NB4 (cell line): Measurements from ENCODE around the gene TNFRSF12A.

Experiments used
- DNase-seq: peaks from one replicate; pipeline ENCODE4 v3.0.0; 2010; ENCODE audit warnings: low read depth
- H3K4me3 ChIP-seq: one replicate; pipeline ENCODE4 v1.5.1; 2011; ENCODE audit warnings: mild to moderate bottlenecking, low read depth, low read length, moderate library complexity
- MYC ChIP-seq: IDR thresholded peaks from 2 replicates; pipeline ENCODE4 v1.6.1; 2011; ENCODE audit warnings: low read depth, low read length
- POLR2A ChIP-seq: IDR thresholded peaks from 2 replicates; pipeline ENCODE4 v1.6.1; 2011; ENCODE audit warnings: mild to moderate bottlenecking; ENCODE audit not compliant: insufficient read length; ENCODE audit errors: extremely low read depth
- TF ChIP-seq, protein P1 (sequence below): IDR thresholded peaks from 2 replicates; pipeline ENCODE4 v1.6.1; 2011; ENCODE audit warnings: low read depth, low read length
- TF ChIP-seq, protein P2 (sequence below): IDR thresholded peaks from one replicate; pipeline ENCODE4 v1.5.1; 2012; ENCODE audit warnings: low read depth, low read length

Gene TNFRSF12A

DNA sequence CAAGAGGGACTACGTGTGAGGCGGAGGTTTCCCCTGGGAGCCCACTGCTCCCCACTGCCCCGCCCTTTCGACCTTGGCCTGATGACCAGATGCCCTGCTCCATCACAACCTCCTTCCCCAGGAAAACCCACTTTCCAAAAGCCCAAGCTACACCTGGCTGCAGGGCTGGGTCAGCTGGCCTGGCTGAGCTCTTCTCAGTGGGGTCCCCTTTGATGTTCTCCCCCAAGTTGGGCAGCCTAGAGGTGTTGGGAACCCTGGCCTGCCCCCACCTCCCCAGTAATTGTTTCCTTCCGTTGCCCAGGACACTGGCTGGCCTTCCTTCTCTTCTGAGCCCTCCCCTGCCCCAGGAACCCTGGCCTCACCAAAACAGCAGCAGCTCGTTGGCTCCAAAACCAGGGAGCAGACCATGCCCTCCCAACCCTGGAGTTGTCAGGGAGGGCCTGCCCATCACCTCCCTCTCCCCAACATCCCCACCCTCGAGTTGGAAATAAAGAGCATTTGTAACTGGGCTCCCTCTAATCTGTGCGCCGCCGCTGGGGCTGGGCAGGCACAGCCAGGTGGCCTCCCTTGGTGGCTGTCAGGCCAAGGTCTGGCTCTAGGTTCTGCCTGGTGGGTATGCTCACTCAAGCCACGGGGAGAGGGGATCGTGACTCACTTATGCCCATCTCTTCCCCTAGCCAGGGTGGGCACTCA lies 6.0 kb upstream of the TNFRSF12A start:
- H3K4me3 ChIP-seq, result no peak overlapping the region
- TF ChIP-seq, protein P1, sequence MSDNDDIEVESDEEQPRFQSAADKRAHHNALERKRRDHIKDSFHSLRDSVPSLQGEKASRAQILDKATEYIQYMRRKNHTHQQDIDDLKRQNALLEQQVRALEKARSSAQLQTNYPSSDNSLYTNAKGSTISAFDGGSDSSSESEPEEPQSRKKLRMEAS, result no peak
- TF ChIP-seq, protein P2, sequence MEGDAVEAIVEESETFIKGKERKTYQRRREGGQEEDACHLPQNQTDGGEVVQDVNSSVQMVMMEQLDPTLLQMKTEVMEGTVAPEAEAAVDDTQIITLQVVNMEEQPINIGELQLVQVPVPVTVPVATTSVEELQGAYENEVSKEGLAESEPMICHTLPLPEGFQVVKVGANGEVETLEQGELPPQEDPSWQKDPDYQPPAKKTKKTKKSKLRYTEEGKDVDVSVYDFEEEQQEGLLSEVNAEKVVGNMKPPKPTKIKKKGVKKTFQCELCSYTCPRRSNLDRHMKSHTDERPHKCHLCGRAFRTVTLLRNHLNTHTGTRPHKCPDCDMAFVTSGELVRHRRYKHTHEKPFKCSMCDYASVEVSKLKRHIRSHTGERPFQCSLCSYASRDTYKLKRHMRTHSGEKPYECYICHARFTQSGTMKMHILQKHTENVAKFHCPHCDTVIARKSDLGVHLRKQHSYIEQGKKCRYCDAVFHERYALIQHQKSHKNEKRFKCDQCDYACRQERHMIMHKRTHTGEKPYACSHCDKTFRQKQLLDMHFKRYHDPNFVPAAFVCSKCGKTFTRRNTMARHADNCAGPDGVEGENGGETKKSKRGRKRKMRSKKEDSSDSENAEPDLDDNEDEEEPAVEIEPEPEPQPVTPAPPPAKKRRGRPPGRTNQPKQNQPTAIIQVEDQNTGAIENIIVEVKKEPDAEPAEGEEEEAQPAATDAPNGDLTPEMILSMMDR, result no peak
- TF ChIP-seq MYC, result no peak
- TF ChIP-seq POLR2A, result no peak
- no peak for DNase-seq

DNA sequence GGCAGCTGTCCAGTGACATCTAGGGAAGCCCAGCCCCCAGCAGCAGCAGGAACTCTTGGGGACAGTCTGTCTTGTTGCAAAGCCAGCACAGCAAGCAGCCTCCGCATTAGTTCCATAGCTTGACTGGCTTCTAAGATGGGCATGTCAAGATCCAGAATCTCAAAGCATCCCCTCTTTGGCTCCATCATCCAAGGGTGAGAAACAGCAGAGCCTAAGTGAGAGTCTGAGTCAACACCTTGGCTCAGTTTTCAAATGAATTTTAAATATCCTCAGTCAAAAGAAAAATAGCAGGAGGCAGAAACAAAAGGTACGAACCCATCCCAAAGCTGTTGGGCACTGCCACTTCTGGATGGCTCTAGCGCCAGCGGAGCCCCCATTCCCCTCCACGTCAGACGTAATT lies 5.2 kb upstream of the TNFRSF12A start:
- H3K4me3 ChIP-seq, result no peak overlapping the region
- no peak for DNase-seq
- TF ChIP-seq MYC (no peak), POLR2A (no peak)
- TF ChIP-seq, protein P2, result no peak
- TF ChIP-seq, protein P1, result no peak

DNA sequence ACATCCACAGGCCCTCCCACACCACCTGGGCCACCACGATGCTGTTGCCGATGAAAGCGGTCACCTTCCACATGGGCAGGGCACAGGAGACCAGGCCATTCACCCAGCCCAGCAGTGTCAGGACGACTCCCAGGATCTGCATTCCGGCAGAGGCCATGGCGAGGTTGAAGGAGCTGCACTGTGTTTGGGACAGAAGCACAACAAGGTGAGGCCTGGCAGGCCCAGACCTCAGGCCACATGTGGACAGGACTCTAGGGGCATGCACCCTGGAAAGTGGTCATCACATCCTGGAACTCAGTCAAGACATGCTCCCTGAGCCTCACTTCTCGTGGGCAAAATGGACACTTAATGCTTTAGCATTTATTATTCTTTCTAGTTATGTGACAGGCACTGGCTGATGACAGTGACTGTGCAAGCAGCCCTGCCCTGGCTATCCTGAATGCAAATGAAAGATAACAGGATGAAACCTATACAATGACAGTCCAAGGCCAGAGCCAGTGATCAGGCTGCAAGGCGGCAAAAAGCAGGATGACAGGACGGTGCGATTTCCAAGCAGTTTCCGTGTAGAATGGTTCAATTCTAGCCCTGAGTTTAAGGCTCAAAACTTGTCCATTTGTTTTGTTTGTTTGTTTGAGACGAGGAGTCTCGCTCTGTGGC lies 4.2 kb upstream of the TNFRSF12A start:
- H3K4me3 ChIP-seq, result no peak overlapping the region
- TF ChIP-seq, protein P1, result no peak
- TF ChIP-seq POLR2A (no peak), MYC (no peak)
- TF ChIP-seq, protein P2, result no peak
- DNase-seq, result no peak

DNA sequence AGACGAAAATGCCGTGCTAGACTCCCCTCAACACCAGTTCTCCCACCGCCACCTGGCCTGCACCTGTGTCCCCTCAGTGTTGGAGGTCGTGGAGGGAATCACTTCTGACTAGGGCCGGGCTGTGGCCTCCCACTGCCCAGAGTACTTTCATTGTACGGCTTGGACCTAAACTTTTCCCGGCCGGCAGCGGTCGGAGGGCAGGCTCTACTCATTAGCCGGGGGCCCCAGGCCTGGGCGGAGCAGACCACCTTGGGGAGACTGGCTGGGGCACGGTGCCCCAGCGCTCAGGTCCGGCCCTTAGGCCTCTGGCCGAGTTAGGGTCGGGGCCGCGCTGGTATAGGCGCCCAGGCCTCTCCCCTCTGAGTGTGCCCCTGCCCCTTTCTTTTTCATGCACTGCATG lies 2.8 kb upstream of the TNFRSF12A start:
- no peak for TF ChIP-seq POLR2A
- TF ChIP-seq, protein P1, result no peak
- TF ChIP-seq MYC, result no peak
- TF ChIP-seq, protein P2, result no peak
- H3K4me3 ChIP-seq, result no peak overlapping the region
- no peak for DNase-seq

DNA sequence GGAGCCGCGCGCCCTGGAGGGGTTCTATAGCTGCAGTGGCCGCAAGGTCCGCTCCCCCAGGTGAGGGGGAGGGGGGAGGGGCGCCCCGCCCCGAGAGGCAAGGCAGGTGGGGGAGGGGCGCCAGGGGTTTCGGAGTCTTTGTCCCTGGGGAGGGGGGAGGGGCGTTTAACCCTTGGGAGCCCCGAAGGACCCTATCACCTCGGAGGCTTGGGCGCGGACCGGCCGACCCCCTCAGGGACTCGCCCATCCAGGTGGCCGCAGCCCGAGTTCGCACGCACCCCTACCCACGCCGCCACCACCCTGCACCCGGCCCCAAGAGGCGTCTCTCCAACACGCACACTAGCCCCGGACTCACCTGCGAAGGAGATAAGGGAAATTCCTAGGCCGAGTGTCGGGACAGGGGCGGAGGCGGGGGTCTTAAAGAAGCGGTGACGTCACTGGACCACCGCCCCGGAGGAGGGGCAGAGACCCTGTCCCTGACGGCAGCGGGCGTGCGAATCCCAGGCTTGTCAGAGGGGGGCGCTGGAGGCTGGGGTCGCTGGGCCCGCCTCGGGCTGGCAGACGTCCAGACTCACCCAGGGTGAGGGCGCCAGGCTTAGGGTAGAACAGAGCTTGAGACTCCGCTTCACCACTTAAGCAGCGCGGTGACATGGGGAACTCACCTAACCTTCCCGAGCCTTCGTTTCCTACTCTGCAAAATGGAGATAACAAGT lies 2.2 kb upstream of the TNFRSF12A start, which contains the start of gene CLDN6:
TSS of gene CLDN6 (minus strand) at position 390 of the 713 bp plus-strand sequence. CDS start 2,162 bp downstream, outside the sequence.
- DNase-seq, result no peak
- no peak within 1 kb of the TSS for H3K4me3 ChIP-seq
- TF ChIP-seq, protein P1, result no peak
- no peak for TF ChIP-seq POLR2A
- no peak for TF ChIP-seq MYC
- TF ChIP-seq, protein P2, result no peak
